HL-60 (cell line): ENCODE measurements around the gene CNR2.
"Not testable (repeated sequence)": the region's sequence is repeated elsewhere in the genome, so short reads cannot be mapped to it uniquely, and the experiment has no call there.

ENCODE experiments used
- DNase-seq, 2 experiments: peaks; one replicate each; pipeline ENCODE4 v3.0.0-alpha.2; 2010 to 2020; ENCODE audit warnings: low read depth in 1 of 2, low spot score in 1 of 2
- H3K27ac ChIP-seq: fragments of 250-450 bp; sonication (Bioruptor Pico); replicated peaks from 2 replicates; pipeline ENCODE4 v1.5.1; 2020; ENCODE audit warnings: mild to moderate bottlenecking, moderate library complexity
- H3K27me3 ChIP-seq: fragments of 250-450 bp; sonication (Bioruptor Pico); 2 replicates; pipeline ENCODE4 v1.5.1; 2021; ENCODE audit warnings: mild to moderate bottlenecking, moderate library complexity; ENCODE audit not compliant: insufficient read depth, poor library complexity, severe bottlenecking
- H3K4me3 ChIP-seq: replicated peaks from 2 replicates; pipeline ENCODE4 v1.5.1; 2011; ENCODE audit warnings: mild to moderate bottlenecking, control low read depth, low read length; ENCODE audit not compliant: insufficient read depth
- CTCF ChIP-seq: IDR thresholded peaks from one replicate; pipeline ENCODE4 v1.5.1; 2011; ENCODE audit warnings: low read length, control low read depth, inconsistent platforms; ENCODE audit not compliant: insufficient read depth
- GABPA ChIP-seq: IDR thresholded peaks from 2 replicates; pipeline ENCODE4 v1.6.1; 2012; ENCODE audit warnings: low read depth
- POLR2AphosphoS5 ChIP-seq: IDR thresholded peaks from 2 replicates; pipeline ENCODE4 v1.6.1; 2012; ENCODE audit warnings: low read depth
- REST ChIP-seq: IDR thresholded peaks from 2 replicates; pipeline ENCODE4 v1.6.1; 2012; ENCODE audit warnings: low read depth; ENCODE audit not compliant: insufficient replicate concordance
- SPI1 ChIP-seq: IDR thresholded peaks from 2 replicates; pipeline ENCODE4 v1.6.1; 2012; ENCODE audit warnings: low read depth, mild to moderate bottlenecking, borderline replicate concordance

CNR2 gene

GRCh38 chr1:23862640-23863039 lies 50.5 kb downstream of the CNR2 start:
- DNase-seq, result no peak
- Histone ChIP-seq H3K27me3 (no peaks in the 10 kb centered on the region), H3K27ac (no peak overlapping the region), H3K4me3 (no peak overlapping the region)
- TF ChIP-seq CTCF, result no peak
- TF ChIP-seq POLR2AphosphoS5, result no peak
- TF ChIP-seq GABPA, result no peak
- no peak for TF ChIP-seq SPI1
- peak; percentile 59 for TF ChIP-seq REST

- H3K27me3 ChIP-seq, result no peaks in the 10 kb centered on the region
- H3K4me3 ChIP-seq, result no peak overlapping the region
- peak in 1 of 2 experiments; percentile 23 for DNase-seq
- H3K27ac ChIP-seq, result no peak overlapping the region
- TF ChIP-seq REST (no peak), POLR2AphosphoS5 (no peak), CTCF (no peak), SPI1 (no peak), GABPA (no peak)
Observed at GRCh38 chr1:23854568-23854967, 58.6 kb downstream of the CNR2 start.

GRCh38 chr1:23853124-23853523 lies 60.0 kb downstream of the CNR2 start:
- not testable (repeated sequence) for H3K27me3 ChIP-seq, H3K4me3 ChIP-seq, DNase-seq, H3K27ac ChIP-seq

- not testable (repeated sequence) for H3K27me3 ChIP-seq, DNase-seq, H3K4me3 ChIP-seq, H3K27ac ChIP-seq
Observed at GRCh38 chr1:23851406-23851805, 61.8 kb downstream of the CNR2 start.

GRCh38 chr1:23848673-23849616 lies 64.2 kb downstream of the CNR2 start:
- TF ChIP-seq POLR2AphosphoS5 (no peak), CTCF (no peak), SPI1 (no peak), GABPA (no peak), REST (no peak)
- H3K4me3 ChIP-seq, result no peak overlapping the region
- H3K27ac ChIP-seq, result no peak overlapping the region
- DNase-seq, result no peak
- no peaks in the 10 kb centered on the region for H3K27me3 ChIP-seq
